Vagina (tissue), 2 donors: Measurements from ENCODE around the gene PPFIA4. TPM values are rescaled to one million over a fixed set of nuclear protein-coding genes. Genes with fewer than 3 reads are reported as not detected.

Experiments
- DNase-seq, 2 donors: peaks; one replicate each; pipeline ENCODE4 v3.0.0-alpha.2; 2017; ENCODE audit errors: extremely low spot score in 2 of 2
- H3K27ac ChIP-seq: fragments of 200-600 bp; sonication (generic); one replicate; pipeline ENCODE4 v1.5.1; 2019
- H3K27me3 ChIP-seq: fragments of 200-600 bp; sonication (generic); one replicate; pipeline ENCODE4 v1.5.1; 2019
- H3K36me3 ChIP-seq, 2 donors: fragments of 200-600 bp; sonication (generic); one replicate each; pipeline ENCODE4 v1.5.1; 2017 to 2019
- H3K4me1 ChIP-seq: fragments of 200-600 bp; sonication (generic); one replicate; pipeline ENCODE4 v1.5.1; 2019
- H3K4me3 ChIP-seq, 2 donors: fragments of 200-600 bp; sonication (generic); 1 replicate in 1 of 2; 2 replicates in 1 of 2; pipeline ENCODE4 v1.5.1; 2016 to 2019
- H3K9me3 ChIP-seq: fragments of 200-600 bp; sonication (generic); one replicate; pipeline ENCODE4 v1.5.1; 2019
- POLR2A ChIP-seq, 2 donors: fragments of 450-650 bp; IDR thresholded peaks; one replicate each; pipeline ENCODE4 v1.6.1; 2017; ENCODE audit warnings: antibody characterized with exemption in 2 of 2, mild to moderate bottlenecking in 2 of 2, moderate library complexity in 2 of 2
- POLR2AphosphoS5 ChIP-seq, 2 donors: sonication (generic); formaldehyde crosslinking; IDR thresholded peaks; one replicate each; pipeline ENCODE4 v1.9.0; 2017; ENCODE audit warnings: antibody characterized with exemption in 2 of 2, mild to moderate bottlenecking in 2 of 2, low read depth in 1 of 2; ENCODE audit not compliant: insufficient read depth in 1 of 2
- intact Hi-C: fragments of 100-400 bp; cut with DNase I; formaldehyde crosslinking; loops from one replicate; pipeline ENCODE4 v1.15.1; 2023
- total RNA-seq: library from RNA; depleted of rRNA; stranded (reverse); fragments of >200 nt; gene quantifications from one replicate; pipeline ENCODE4 v1.2.3, GENCODE V29; 2016
- TF ChIP-seq, protein P1 (sequence below), 3 experiments: fragments of 450-650 bp in 2 of 3; fragments of 200-600 bp in 1 of 3; sonication (generic) in 1 of 3; IDR thresholded peaks; one replicate each; pipeline ENCODE4 v1.5.1; 2017 to 2019; ENCODE audit warnings: antibody characterized with exemption in 3 of 3, mild to moderate bottlenecking in 2 of 3, moderate library complexity in 2 of 3

PPFIA4 gene
- total RNA-seq, 1 donor from 2014 or later, result 11.5 TPM

DNA sequence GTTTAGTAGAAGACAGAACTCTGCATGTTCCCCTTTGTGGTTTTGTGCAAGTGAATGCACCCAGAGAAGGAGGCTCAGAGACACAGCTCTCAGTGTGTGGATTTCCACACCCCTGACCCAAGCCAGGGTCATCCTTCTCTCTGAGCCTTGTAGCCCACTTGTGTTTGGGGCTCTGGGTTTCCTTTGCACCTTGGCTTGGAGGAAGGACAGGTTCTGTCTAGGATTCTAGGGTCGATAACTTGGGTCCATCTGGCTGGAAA is 32.3 kb downstream of the PPFIA4 start:
- no peak for TF ChIP-seq POLR2AphosphoS5 (IDR thresholded peaks at IDR 0.05; ENCODE audit: insufficient read depth in 1 of 2, low read depth in 1 of 2)
- no peak overlapping the region for H3K4me3 ChIP-seq
- H3K4me1 ChIP-seq, result peaks cover 8% of the 10 kb centered on the region
- no peaks in the 10 kb centered on the region for H3K36me3 ChIP-seq
- no peaks in the 10 kb centered on the region for H3K9me3 ChIP-seq
- H3K27ac ChIP-seq, result no peak overlapping the region
- intact Hi-C loops, result no loop called here
- no peaks in the 10 kb centered on the region for H3K27me3 ChIP-seq
- DNase-seq, result no peak

DNA sequence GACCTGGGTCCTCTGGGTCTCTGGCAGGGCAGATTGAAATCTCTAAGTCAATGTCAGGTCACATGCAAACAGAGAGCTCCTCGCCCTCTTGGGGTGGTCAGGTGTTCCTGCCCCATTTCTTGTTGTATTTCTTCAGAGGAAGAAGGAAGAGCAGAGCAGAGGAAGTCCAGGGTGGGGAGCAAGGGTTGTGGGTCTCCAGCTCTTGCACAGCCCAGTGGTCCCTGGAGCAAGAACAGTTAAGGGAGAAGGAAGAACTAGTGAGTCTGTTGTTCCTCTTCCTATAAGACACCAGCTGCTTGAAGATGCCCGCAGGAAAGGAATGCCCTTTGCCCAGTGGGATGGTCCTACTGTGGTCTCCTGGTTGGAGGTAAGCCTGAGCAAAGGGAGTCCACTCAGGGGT is 33.2 kb downstream of the PPFIA4 start:
- Histone ChIP-seq H3K36me3 (no peaks in the 10 kb centered on the region), H3K27ac (no peak overlapping the region), H3K9me3 (no peaks in the 10 kb centered on the region), H3K4me1 (peaks cover 8% of the 10 kb centered on the region), H3K4me3 (no peak overlapping the region), H3K27me3 (no peaks in the 10 kb centered on the region)
- no peak for DNase-seq
- intact Hi-C loops, result no loop called here
- TF ChIP-seq POLR2AphosphoS5 (IDR thresholded peaks at IDR 0.05; ENCODE audit: insufficient read depth in 1 of 2, low read depth in 1 of 2) (no peak), POLR2A (IDR thresholded peaks at IDR 0.05) (no peak)
- TF ChIP-seq, protein P1, sequence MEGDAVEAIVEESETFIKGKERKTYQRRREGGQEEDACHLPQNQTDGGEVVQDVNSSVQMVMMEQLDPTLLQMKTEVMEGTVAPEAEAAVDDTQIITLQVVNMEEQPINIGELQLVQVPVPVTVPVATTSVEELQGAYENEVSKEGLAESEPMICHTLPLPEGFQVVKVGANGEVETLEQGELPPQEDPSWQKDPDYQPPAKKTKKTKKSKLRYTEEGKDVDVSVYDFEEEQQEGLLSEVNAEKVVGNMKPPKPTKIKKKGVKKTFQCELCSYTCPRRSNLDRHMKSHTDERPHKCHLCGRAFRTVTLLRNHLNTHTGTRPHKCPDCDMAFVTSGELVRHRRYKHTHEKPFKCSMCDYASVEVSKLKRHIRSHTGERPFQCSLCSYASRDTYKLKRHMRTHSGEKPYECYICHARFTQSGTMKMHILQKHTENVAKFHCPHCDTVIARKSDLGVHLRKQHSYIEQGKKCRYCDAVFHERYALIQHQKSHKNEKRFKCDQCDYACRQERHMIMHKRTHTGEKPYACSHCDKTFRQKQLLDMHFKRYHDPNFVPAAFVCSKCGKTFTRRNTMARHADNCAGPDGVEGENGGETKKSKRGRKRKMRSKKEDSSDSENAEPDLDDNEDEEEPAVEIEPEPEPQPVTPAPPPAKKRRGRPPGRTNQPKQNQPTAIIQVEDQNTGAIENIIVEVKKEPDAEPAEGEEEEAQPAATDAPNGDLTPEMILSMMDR (IDR thresholded peaks at IDR 0.05), result no peak

DNA sequence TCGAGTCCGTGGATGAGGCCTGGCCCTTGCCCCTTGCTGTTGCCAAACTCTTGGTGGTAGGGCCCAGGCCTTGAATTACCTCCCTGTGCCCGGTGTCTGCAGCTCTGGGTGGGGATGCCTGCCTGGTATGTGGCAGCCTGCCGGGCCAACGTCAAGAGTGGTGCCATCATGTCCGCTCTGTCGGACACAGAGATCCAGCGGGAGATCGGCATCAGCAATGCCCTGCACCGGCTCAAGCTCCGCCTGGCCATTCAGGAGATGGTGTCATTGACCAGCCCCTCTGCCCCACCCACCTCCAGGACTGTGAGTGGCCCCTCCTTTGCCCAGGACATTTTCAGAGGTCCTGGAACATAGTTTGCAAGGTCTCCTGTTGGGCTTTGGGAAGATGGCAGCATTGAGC is 33.8 kb downstream of the PPFIA4 start:
- no peaks in the 10 kb centered on the region for H3K27me3 ChIP-seq
- intact Hi-C loops, result no loop called here
- no peaks in the 10 kb centered on the region for H3K9me3 ChIP-seq
- H3K4me3 ChIP-seq, result no peak overlapping the region
- no peaks in the 10 kb centered on the region for H3K36me3 ChIP-seq
- H3K27ac ChIP-seq, result no peak overlapping the region
- H3K4me1 ChIP-seq, result peaks cover 8% of the 10 kb centered on the region
- no peak for TF ChIP-seq POLR2AphosphoS5 (IDR thresholded peaks at IDR 0.05; ENCODE audit: insufficient read depth in 1 of 2, low read depth in 1 of 2)
- TF ChIP-seq, protein P1 (IDR thresholded peaks at IDR 0.05), result no peak
- no peak for TF ChIP-seq POLR2A (IDR thresholded peaks at IDR 0.05)
- no peak for DNase-seq

DNA sequence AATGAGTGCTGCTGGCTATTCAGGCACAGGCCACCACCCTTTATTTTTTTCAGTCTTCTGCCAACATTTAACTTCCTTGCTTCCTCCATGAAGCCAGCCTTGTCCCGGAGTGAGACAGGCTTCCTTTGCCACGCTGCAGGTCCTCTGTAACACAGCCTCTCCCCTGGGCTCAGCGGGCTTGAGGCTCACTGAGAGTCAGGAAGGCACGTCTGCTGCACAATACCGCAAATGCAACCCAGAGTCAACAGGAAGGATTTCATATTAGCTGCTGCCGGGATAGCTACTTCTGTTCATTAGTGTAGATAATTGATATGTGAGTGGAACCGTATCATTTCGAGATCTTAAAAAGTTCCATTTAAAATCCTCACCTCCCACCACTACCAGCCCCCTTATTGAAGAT is 37.0 kb downstream of the PPFIA4 start:
- H3K4me3 ChIP-seq, result no peak overlapping the region
- H3K27me3 ChIP-seq, result no peaks in the 10 kb centered on the region
- DNase-seq, result no peak
- H3K36me3 ChIP-seq, result no peaks in the 10 kb centered on the region
- intact Hi-C loops, result no loop called here
- no peaks in the 10 kb centered on the region for H3K9me3 ChIP-seq
- TF ChIP-seq POLR2AphosphoS5 (IDR thresholded peaks at IDR 0.05; ENCODE audit: insufficient read depth in 1 of 2, low read depth in 1 of 2) (no peak), POLR2A (IDR thresholded peaks at IDR 0.05) (no peak)
- TF ChIP-seq, protein P1 (IDR thresholded peaks at IDR 0.05), result no peak
- peaks cover 2% of the 10 kb centered on the region for H3K4me1 ChIP-seq
- no peak overlapping the region for H3K27ac ChIP-seq

DNA sequence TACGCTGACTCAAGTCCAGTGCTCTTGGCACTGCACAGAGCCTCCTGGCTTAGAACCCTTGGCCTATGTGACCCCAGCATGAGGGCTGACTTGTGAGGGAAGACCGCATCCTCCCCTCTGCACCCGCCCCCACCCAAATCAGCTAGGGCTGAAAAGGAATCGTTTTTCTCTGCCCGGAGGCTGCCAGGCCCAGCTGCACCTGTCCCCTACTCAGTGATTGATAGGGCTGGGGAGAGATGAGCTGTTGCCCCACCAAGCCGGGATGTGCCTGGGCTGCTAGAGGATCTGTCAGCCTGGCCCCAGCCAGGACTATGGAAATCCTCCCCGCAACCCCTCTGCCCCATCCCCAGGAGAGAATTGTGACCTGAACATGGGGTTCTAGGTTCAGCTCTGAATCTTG is 38.9 kb downstream of the PPFIA4 start:
- Histone ChIP-seq H3K27ac (no peak overlapping the region), H3K27me3 (no peaks in the 10 kb centered on the region), H3K9me3 (no peaks in the 10 kb centered on the region), H3K4me1 (no peaks in the 10 kb centered on the region), H3K4me3 (no peak overlapping the region), H3K36me3 (no peaks in the 10 kb centered on the region)
- TF ChIP-seq POLR2AphosphoS5 (IDR thresholded peaks at IDR 0.05; ENCODE audit: insufficient read depth in 1 of 2, low read depth in 1 of 2) (no peak), POLR2A (IDR thresholded peaks at IDR 0.05) (no peak)
- TF ChIP-seq, protein P1 (IDR thresholded peaks at IDR 0.05), result no peak
- intact Hi-C loops, result no loop called here
- no peak for DNase-seq

DNA sequence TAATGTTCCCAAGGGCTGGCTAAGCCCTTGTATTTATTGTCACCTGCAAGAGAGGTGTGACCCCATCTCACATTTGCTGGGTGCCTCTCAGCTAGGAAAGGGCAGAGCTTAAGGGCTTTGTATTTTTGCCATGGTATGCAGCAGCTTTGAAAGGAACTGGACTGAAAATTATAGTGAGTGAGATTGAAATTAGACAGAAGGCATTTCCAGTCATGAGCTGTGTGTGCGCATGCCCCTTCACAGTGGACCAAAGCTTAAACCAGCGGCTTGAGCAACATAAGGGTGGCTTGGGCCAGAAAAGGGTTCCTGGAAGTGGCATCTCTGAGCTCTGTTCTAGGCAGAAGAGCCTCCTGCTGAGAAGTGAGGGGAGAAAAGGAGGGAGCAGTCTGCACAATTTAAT is 39.7 kb downstream of the PPFIA4 start:
- DNase-seq, result no peak
- TF ChIP-seq POLR2AphosphoS5 (IDR thresholded peaks at IDR 0.05; ENCODE audit: insufficient read depth in 1 of 2, low read depth in 1 of 2) (no peak), POLR2A (IDR thresholded peaks at IDR 0.05) (no peak)
- TF ChIP-seq, protein P1 (IDR thresholded peaks at IDR 0.05), result no peak
- no peak overlapping the region for H3K4me3 ChIP-seq
- no peaks in the 10 kb centered on the region for H3K36me3 ChIP-seq
- H3K27me3 ChIP-seq, result no peaks in the 10 kb centered on the region
- H3K4me1 ChIP-seq, result no peaks in the 10 kb centered on the region
- H3K27ac ChIP-seq, result no peak overlapping the region
- intact Hi-C loops, result no loop called here
- no peaks in the 10 kb centered on the region for H3K9me3 ChIP-seq
